Measurements from ENCODE around the gene ODF2L.

DNA sequence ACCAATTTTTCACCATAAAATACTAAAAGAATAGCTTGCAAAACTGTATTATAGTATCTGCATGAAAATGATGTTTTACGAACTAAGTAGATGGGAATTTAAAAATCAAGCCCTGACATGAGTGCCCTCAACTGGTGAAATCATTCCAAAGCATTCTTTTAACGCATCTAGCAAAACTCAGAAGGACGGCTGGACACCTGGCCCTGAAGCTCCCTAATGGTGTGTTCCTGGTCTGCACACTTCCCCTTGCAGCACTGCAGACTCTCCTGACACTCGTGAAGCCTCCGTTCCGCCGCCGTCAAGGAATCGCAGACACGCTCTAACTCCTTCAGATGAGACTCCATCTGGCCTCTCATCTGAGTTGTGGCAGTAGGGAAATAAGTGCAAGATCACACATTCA lies 39.9 kb downstream of the ODF2L start:
- TF ChIP-seq, protein P1, sequence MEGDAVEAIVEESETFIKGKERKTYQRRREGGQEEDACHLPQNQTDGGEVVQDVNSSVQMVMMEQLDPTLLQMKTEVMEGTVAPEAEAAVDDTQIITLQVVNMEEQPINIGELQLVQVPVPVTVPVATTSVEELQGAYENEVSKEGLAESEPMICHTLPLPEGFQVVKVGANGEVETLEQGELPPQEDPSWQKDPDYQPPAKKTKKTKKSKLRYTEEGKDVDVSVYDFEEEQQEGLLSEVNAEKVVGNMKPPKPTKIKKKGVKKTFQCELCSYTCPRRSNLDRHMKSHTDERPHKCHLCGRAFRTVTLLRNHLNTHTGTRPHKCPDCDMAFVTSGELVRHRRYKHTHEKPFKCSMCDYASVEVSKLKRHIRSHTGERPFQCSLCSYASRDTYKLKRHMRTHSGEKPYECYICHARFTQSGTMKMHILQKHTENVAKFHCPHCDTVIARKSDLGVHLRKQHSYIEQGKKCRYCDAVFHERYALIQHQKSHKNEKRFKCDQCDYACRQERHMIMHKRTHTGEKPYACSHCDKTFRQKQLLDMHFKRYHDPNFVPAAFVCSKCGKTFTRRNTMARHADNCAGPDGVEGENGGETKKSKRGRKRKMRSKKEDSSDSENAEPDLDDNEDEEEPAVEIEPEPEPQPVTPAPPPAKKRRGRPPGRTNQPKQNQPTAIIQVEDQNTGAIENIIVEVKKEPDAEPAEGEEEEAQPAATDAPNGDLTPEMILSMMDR (IDR thresholded peaks at IDR 0.05 in 4 of 5, conservative IDR thresholded peaks at IDR 0.05 in 1 of 5) = peak in 1 of 5 experiments; percentile 7
- no peak for TF ChIP-seq POLR2A (IDR thresholded peaks at IDR 0.05)
